T-cell (primary cell): Measurements from ENCODE around the gene FLRT1. TPM values are rescaled to one million over a fixed set of nuclear protein-coding genes. Genes with fewer than 3 reads are reported as not detected.

ENCODE experiments used
- ATAC-seq, 4 experiments: fragments of 200-7000 bp in 3 of 4; fragments of 150-1000 bp in 1 of 4; cut with Tn5 transposase; replicated peaks in 1 of 4; 1 replicate in 3 of 4; 2 replicates in 1 of 4; pipeline ENCODE4 v1.10.0; 2021; ENCODE audit warnings: moderate library complexity in 3 of 4, mild to moderate bottlenecking in 2 of 4, moderate number of reproducible peaks in 1 of 4
- CTCF ChIA-PET, 2 donors: fragments of 300-600 bp; sonication (Branson Sonifier 250); formaldehyde crosslinking; loops; one replicate each; lab custom pipeline; 2022; ENCODE audit warnings: antibody characterized with exemption in 2 of 2; lab: Charles Lee
- POLR2A ChIA-PET, 2 donors: fragments of 300-600 bp; sonication (Branson Sonifier 250); formaldehyde crosslinking; loops; one replicate each; lab custom pipeline; 2022; ENCODE audit warnings: antibody characterized with exemption in 2 of 2; lab: Charles Lee
- DNase-seq, 35 experiments: peaks; one replicate each; pipeline versions ENCODE4 v3.0.0 to v3.0.0-alpha.2; 2013 to 2023
- H3K27ac ChIP-seq: one replicate; pipeline ENCODE4 v1.5.1; 2013; ENCODE audit warnings: low read length
- H3K27me3 ChIP-seq, 2 experiments: replicated peaks in 1 of 2; 1 replicate in 1 of 2; 2 replicates in 1 of 2; pipeline versions ENCODE4 v1.6.1 to v1.7.0; 2013; ENCODE audit warnings: low read length in 1 of 2, mixed read lengths in 1 of 2; ENCODE audit not compliant: control insufficient read depth in 2 of 2, insufficient read depth in 2 of 2; ENCODE audit errors: extremely low read depth in 1 of 2
- H3K36me3 ChIP-seq, 2 donors: 1 replicate in 1 of 2; 2 replicates in 1 of 2; pipeline versions ENCODE4 v1.6.1 to v1.7.0; 2013; ENCODE audit warnings: low read length in 1 of 2; ENCODE audit not compliant: control insufficient read depth in 2 of 2, insufficient read depth in 1 of 2; ENCODE audit errors: extremely low read depth in 1 of 2
- H3K4me1 ChIP-seq, 2 experiments: 1 replicate in 1 of 2; 2 replicates in 1 of 2; pipeline versions ENCODE4 v1.6.1 to v1.7.0; 2013; ENCODE audit warnings: low read length in 2 of 2, mixed read lengths in 1 of 2; ENCODE audit not compliant: insufficient read depth in 2 of 2, control insufficient read depth in 1 of 2; ENCODE audit errors: extremely low read depth in 1 of 2
- H3K4me3 ChIP-seq, 2 donors: 1 replicate in 1 of 2; 2 replicates in 1 of 2; pipeline versions ENCODE4 v1.5.1 to v1.7.0; 2013; ENCODE audit warnings: mild to moderate bottlenecking in 2 of 2, low read length in 1 of 2, moderate library complexity in 1 of 2; ENCODE audit not compliant: control insufficient read depth in 1 of 2; ENCODE audit errors: extremely low read depth in 1 of 2
- H3K9me3 ChIP-seq: 2 replicates; pipeline ENCODE4 v1.7.0; 2013
- H3K27ac Mint-ChIP-seq, 2 donors: one replicate each; pipeline ENCODE4 v1.8.0; 2020 to 2021; ENCODE audit warnings: mild to moderate bottlenecking in 2 of 2, mixed read lengths in 2 of 2
- H3K27me3 Mint-ChIP-seq, 2 donors: one replicate each; pipeline ENCODE4 v1.8.0; 2021 to 2022; ENCODE audit warnings: mixed read lengths in 2 of 2
- H3K36me3 Mint-ChIP-seq: one replicate; pipeline ENCODE4 v1.8.0; 2021; ENCODE audit warnings: mixed read lengths
- H3K4me1 Mint-ChIP-seq, 3 donors: one replicate each; pipeline ENCODE4 v1.8.0; 2020 to 2022; ENCODE audit warnings: mixed read lengths in 3 of 3, mild to moderate bottlenecking in 1 of 3
- H3K4me3 Mint-ChIP-seq, 3 donors: one replicate each; pipeline ENCODE4 v1.8.0; 2020 to 2022; ENCODE audit warnings: mild to moderate bottlenecking in 3 of 3, mixed read lengths in 3 of 3, moderate library complexity in 3 of 3
- H3K9me3 Mint-ChIP-seq, 3 donors: one replicate each; pipeline ENCODE4 v1.8.0; 2020 to 2022; ENCODE audit warnings: mixed read lengths in 3 of 3
- WGBS: methylation state at CpG from one replicate; pipeline ENCODE4 v1.1.5; 2013; ENCODE audit warnings: missing lambda C conversion rate; ENCODE audit not compliant: insufficient coverage; 5-methylcytosine and 5-hydroxymethylcytosine counted together
- total RNA-seq, 35 experiments: library from RNA in 6 of 35; stranded (reverse) in 6 of 35; fragments of 120-200 nt in 1 of 35; gene quantifications; one replicate each; pipeline versions ENCODE4 v1.2.1 to v1.2.4 and lab custom pipeline; 2013 to 2026

FLRT1 gene
- total RNA-seq, 5 donors from 2014 or later (not counting 1 experiment from before 2014, with no cell fraction given), result not detected

GRCh38 chr11:64060263-64060860 is 24.6 kb downstream of the FLRT1 start:
- Histone ChIP-seq H3K4me3 (peak overlapping the region; percentile 41 to 87), H3K27ac (no peak overlapping the region), H3K9me3 (no peaks in the 10 kb centered on the region), H3K36me3 (peaks cover 0 to 3% of the 10 kb centered on the region in 2 donors), H3K27me3 (peaks cover 0 to 66% of the 10 kb centered on the region in 2 experiments), H3K4me1 (peaks cover 0 to 17% of the 10 kb centered on the region in 2 experiments)
- DNase-seq (no peak), ATAC-seq (peak in 2 of 4 experiments; percentile 9 to 27)
- Mint-ChIP-seq H3K36me3 (no peaks in the 10 kb centered on the region), H3K27me3 (peaks cover 13 to 21% of the 10 kb centered on the region in 2 donors), H3K4me3 (peak overlapping the region; percentile 21 to 79 (median 47)), H3K9me3 (no peaks in the 10 kb centered on the region), H3K4me1 (peaks cover 6 to 11% (median 11%) of the 10 kb centered on the region in 3 donors), H3K27ac (no peak overlapping the region)
- ChIA-PET POLR2A (no interaction called here), CTCF (no interaction called here)
- WGBS, result 21% methylated on average over 31 of the region's 35 CpGs

DNA sequence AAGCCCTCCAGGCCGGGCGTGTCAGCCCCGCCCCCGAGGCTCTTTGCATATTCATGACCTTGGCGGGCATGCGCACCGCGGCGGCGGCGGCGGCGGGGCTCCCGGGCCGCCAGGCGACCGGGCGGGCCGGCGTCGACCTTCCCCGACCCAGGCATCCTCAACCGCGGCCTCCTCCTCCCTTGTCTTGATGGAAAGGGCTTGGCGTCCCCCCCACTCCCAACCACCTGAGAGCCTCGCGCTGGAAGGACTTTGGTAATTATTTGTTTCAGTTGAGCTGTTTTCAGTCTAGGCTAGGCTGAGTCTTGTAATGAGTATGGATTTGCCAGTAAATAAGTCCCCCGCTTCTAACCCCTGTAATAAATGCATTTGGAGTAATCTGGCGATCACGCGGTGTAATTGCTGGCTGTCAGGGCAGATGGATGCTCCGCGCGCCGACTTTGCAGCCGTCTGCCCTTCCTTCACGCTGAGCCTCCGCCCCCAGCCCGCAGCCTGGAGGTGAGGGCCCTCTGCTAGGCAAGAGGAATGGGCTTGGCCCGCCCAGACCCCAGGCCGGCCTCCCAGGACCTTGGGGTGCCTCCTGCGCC is 25.2 kb downstream of the FLRT1 start:
- no peak overlapping the region for H3K27ac Mint-ChIP-seq
- POLR2A ChIA-PET, result no interaction called here
- WGBS, result 4% methylated on average over 18 of the region's 42 CpGs

GRCh38 chr11:64062185-64063039 is 26.7 kb downstream of the FLRT1 start:
- CTCF ChIA-PET, result no interaction called here
- WGBS, result 86% methylated on average over 15 of the region's 16 CpGs
- ATAC-seq, result no peak
- Mint-ChIP-seq H3K36me3 (no peaks in the 10 kb centered on the region), H3K4me3 (peak overlapping the region; percentile 13 to 79 (median 37)), H3K9me3 (no peaks in the 10 kb centered on the region), H3K4me1 (peaks cover 6 to 11% (median 11%) of the 10 kb centered on the region in 3 donors), H3K27me3 (peaks cover 13 to 22% of the 10 kb centered on the region in 2 donors), H3K27ac (no peak overlapping the region)
- peaks cover 0 to 24% of the 10 kb centered on the region in 2 experiments for H3K4me1 ChIP-seq
- H3K9me3 ChIP-seq, result no peaks in the 10 kb centered on the region
- no peak for DNase-seq
- H3K36me3 ChIP-seq, result no peaks in the 10 kb centered on the region
- POLR2A ChIA-PET, result no interaction called here
- H3K27me3 ChIP-seq, result peaks cover 0 to 74% of the 10 kb centered on the region in 2 experiments
- H3K27ac ChIP-seq, result no peak overlapping the region
- no peak overlapping the region for H3K4me3 ChIP-seq

More for the DNA sequence above, 25.2 kb downstream of the FLRT1 start:
- no peaks in the 10 kb centered on the region for H3K9me3 Mint-ChIP-seq
- H3K36me3 ChIP-seq, result peaks cover 0 to 3% of the 10 kb centered on the region in 2 donors
- CTCF ChIA-PET, result no interaction called here
- ATAC-seq, result peak; percentile 61 to 92 (median 76)
- peaks cover 0 to 66% of the 10 kb centered on the region in 2 experiments for H3K27me3 ChIP-seq
- peaks cover 0 to 17% of the 10 kb centered on the region in 2 experiments for H3K4me1 ChIP-seq
- peak overlapping the region; percentile 73 to 80 (median 79) for H3K4me3 Mint-ChIP-seq
- H3K4me1 Mint-ChIP-seq, result peaks cover 6 to 11% (median 11%) of the 10 kb centered on the region in 3 donors
- no peaks in the 10 kb centered on the region for H3K36me3 Mint-ChIP-seq
- peak in 33 of 35 experiments; percentile 3 to 68 (median 35) for DNase-seq
- peak overlapping the region; percentile 41 to 87 for H3K4me3 ChIP-seq
- no peaks in the 10 kb centered on the region for H3K9me3 ChIP-seq
- H3K27me3 Mint-ChIP-seq, result peaks cover 13 to 21% of the 10 kb centered on the region in 2 donors
- H3K27ac ChIP-seq, result no peak overlapping the region

DNA sequence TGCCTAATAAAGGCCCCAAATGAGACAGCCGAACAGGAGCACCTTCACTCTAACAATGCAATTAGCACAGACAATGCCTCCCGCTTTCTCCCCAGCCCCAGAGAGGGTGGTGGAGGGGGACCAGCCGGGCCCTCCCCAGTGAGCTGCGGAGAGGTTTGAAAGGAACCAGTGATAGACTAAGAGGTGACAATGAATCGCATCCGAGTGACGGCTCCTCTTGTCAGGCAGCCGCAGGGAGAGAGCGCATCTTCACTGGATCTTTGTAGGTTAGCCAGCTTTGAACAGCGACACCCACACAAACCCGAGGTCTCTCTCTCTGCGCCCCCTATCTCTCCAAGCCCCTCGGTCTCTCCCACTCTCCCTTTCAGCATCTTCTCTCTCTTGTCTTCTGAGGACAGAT is 28.0 kb downstream of the FLRT1 start:
- Mint-ChIP-seq H3K36me3 (no peaks in the 10 kb centered on the region), H3K9me3 (no peaks in the 10 kb centered on the region), H3K27ac (no peak overlapping the region), H3K27me3 (peaks cover 13 to 22% of the 10 kb centered on the region in 2 donors), H3K4me1 (peaks cover 6 to 11% (median 11%) of the 10 kb centered on the region in 3 donors), H3K4me3 (no peak overlapping the region)
- ChIA-PET CTCF (no interaction called here), POLR2A (no interaction called here)
- no peak overlapping the region for H3K27ac ChIP-seq
- DNase-seq (no peak), ATAC-seq (no peak)
- peaks cover 0 to 73% of the 10 kb centered on the region in 2 experiments for H3K27me3 ChIP-seq
- no peaks in the 10 kb centered on the region for H3K36me3 ChIP-seq
- peaks cover 0 to 27% of the 10 kb centered on the region in 2 experiments for H3K4me1 ChIP-seq
- no peaks in the 10 kb centered on the region for H3K9me3 ChIP-seq
- WGBS, result 97% methylated on average over 6 of the region's 13 CpGs
- no peak overlapping the region for H3K4me3 ChIP-seq

DNA sequence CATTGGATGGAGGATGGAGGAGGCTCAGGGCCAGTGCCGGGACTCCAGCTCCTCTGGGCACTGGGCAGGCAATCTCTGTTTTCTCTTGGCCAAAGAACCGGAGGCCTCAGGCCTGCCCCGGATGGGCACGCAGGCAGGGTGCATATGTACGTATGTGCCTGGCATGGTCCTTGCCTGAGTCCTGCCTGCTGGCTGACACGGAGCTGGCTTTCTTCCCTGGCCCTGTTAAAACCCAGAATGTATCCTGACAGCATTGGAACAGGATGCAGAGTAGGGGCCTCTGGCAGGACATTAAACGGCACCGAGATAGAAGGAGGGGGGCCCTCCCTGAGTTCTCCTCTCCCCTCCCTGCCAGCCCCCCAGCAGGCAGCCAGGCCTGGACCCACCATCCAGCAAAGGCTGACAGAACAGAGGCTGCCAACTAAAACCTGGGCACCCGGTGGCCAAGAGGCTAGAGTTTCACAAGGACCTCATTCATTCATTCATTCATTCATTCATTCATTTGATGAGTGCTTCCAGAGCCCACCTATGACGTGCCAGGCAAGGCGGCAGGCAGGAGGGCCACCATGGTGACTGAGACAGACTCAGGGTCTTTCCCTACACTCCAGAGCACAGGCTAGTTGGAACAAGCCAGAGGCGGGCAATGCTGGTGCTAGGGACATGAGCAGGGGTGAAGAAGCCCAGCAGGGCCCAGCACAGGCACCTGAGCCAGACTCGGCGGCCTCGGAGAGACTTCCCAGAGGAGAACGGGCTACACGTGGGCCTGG is 28.8 kb downstream of the FLRT1 start:
- H3K36me3 ChIP-seq, result no peaks in the 10 kb centered on the region
- ATAC-seq (no peak), DNase-seq (no peak)
- Mint-ChIP-seq H3K9me3 (no peaks in the 10 kb centered on the region), H3K4me3 (no peak overlapping the region), H3K4me1 (peaks cover 6 to 11% (median 11%) of the 10 kb centered on the region in 3 donors), H3K27me3 (peaks cover 13 to 20% of the 10 kb centered on the region in 2 donors), H3K27ac (no peak overlapping the region), H3K36me3 (no peaks in the 10 kb centered on the region)
- no peak overlapping the region for H3K4me3 ChIP-seq
- POLR2A ChIA-PET, result no interaction called here
- no peaks in the 10 kb centered on the region for H3K9me3 ChIP-seq
- peaks cover 0 to 27% of the 10 kb centered on the region in 2 experiments for H3K4me1 ChIP-seq
- no peak overlapping the region for H3K27ac ChIP-seq
- CTCF ChIA-PET, result no interaction called here
- H3K27me3 ChIP-seq, result peaks cover 0 to 65% of the 10 kb centered on the region in 2 experiments
- WGBS, result 93% methylated on average over 13 of the region's 17 CpGs

DNA sequence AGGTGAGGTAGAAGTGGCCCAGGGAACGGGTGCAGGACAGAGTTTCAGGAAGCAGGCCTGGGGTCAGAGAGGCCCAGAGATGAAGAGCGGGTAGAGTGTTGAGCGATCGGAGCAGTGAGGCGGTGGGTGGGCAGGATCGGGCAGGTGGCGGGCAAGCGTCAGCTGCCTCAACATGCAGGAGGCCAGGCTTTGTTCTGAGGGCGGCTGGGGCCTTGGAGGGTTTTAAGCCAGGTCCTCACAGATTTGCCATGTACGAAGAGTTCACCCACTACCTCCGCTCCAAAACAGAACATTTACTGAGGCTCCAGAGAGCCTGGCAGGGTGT is 29.4 kb downstream of the FLRT1 start:
- Mint-ChIP-seq H3K27me3 (peaks cover 13 to 20% of the 10 kb centered on the region in 2 donors), H3K27ac (no peak overlapping the region), H3K36me3 (no peaks in the 10 kb centered on the region), H3K4me1 (peaks cover 6 to 11% (median 11%) of the 10 kb centered on the region in 3 donors), H3K4me3 (no peak overlapping the region), H3K9me3 (no peaks in the 10 kb centered on the region)
- H3K9me3 ChIP-seq, result no peaks in the 10 kb centered on the region
- DNase-seq, result no peak
- no peaks in the 10 kb centered on the region for H3K36me3 ChIP-seq
- ChIA-PET POLR2A (no interaction called here), CTCF (no interaction called here)
- no peak overlapping the region for H3K27ac ChIP-seq
- no peak overlapping the region for H3K4me3 ChIP-seq
- WGBS, result 89% methylated on average over 11 of the region's 11 CpGs
- peaks cover 0 to 60% of the 10 kb centered on the region in 2 experiments for H3K27me3 ChIP-seq
- ATAC-seq, result no peak
- H3K4me1 ChIP-seq, result peaks cover 0 to 25% of the 10 kb centered on the region in 2 experiments
